HCT116 (cell line): Measurements from ENCODE around the gene TEX2. TPM values are rescaled to one million over a fixed set of nuclear protein-coding genes. Genes with fewer than 3 reads are reported as not detected.

Experiments
- ATAC-seq: fragments of 200-7000 bp; cut with Tn5 transposase; 2 replicates; pipeline ENCODE4 v1.9.1; 2020; ENCODE audit warnings: mild to moderate bottlenecking, moderate library complexity
- BruUV-seq: library from RNA; stranded (reverse); fragments of 400-500 nt; replicated peaks from 2 replicates; lab custom pipeline; 2021; lab: Mats Ljungman, UMichigan
- CTCF ChIA-PET: fragments of 300-600 bp; sonication (Branson Sonifier 250); formaldehyde crosslinking; loops from one replicate; lab custom pipeline; 2021; ENCODE audit warnings: antibody characterized with exemption; lab: Charles Lee
- POLR2A ChIA-PET: fragments of 300-600, 350-600 bp; sonication (Branson Sonifier 250); formaldehyde crosslinking; loops from one replicate; lab custom pipeline; 2021; ENCODE audit warnings: antibody characterized with exemption; lab: Charles Lee
- RAD21 ChIA-PET, 2 experiments: fragments of 300-600 bp; sonication (Branson Sonifier 250); formaldehyde crosslinking; loops; one replicate each; lab custom pipeline; 2023; ENCODE audit warnings: low total read pairs in 2 of 2; ENCODE audit not compliant: uncharacterized antibody in 2 of 2, unreplicated experiment in 2 of 2, low non-redundant PET in 1 of 2; lab: Charles Lee
- DNase-seq: peaks from one replicate; pipeline ENCODE4 v3.0.0-alpha.2; 2010; ENCODE audit warnings: low read depth, low spot score
- H2AFZ ChIP-seq: fragments of 200-600 bp; shearing (Covaris generic), sonication (generic); 2 replicates; pipeline ENCODE4 v1.6.1; 2017; ENCODE audit warnings: low read depth, mixed run types, mixed read lengths, antibody characterized with exemption, low read length; ENCODE audit not compliant: poor library complexity, severe bottlenecking
- H3K27ac ChIP-seq: 2 replicates; pipeline ENCODE4 v1.5.1; 2012; ENCODE audit warnings: low read depth, low read length
- H3K27me3 ChIP-seq: fragments of 200-600 bp; sonication (generic); 2 replicates; pipeline ENCODE4 v1.6.1; 2016; ENCODE audit warnings: mixed run types, low read length, mixed read lengths; ENCODE audit not compliant: insufficient read depth
- H3K36me3 ChIP-seq, 2 experiments: fragments of 200-500 bp in 1 of 2; fragments of 200-600 bp in 1 of 2; sonication (Bioruptor generic) in 1 of 2; sonication (generic) in 1 of 2; 2 replicates each; pipeline versions ENCODE4 v1.5.1 to v1.6.1; 2014 to 2016; ENCODE audit warnings: low read length in 2 of 2, inconsistent platforms in 1 of 2, mixed read lengths in 1 of 2, mixed run types in 1 of 2; ENCODE audit not compliant: insufficient read depth in 2 of 2, control insufficient read depth in 1 of 2
- H3K4me1 ChIP-seq, 2 experiments: fragments of 200-600 bp in 1 of 2; sonication (generic) in 1 of 2; 2 replicates each; pipeline versions ENCODE4 v1.5.1 to v1.6.1; 2012 to 2017; ENCODE audit warnings: low read length in 2 of 2, inconsistent platforms in 1 of 2, mild to moderate bottlenecking in 1 of 2, mixed read lengths in 1 of 2, mixed run types in 1 of 2, moderate library complexity in 1 of 2; ENCODE audit not compliant: insufficient read depth in 2 of 2, control insufficient read depth in 1 of 2
- H3K4me2 ChIP-seq: fragments of 200-600 bp; sonication (generic); 2 replicates; pipeline ENCODE4 v1.6.1; 2017; ENCODE audit warnings: mixed run types, low read length, mixed read lengths
- H3K4me3 ChIP-seq, 2 experiments: fragments of 200-600 bp in 1 of 2; sonication (generic) in 1 of 2; replicated peaks in 1 of 2; 2 replicates each; pipeline ENCODE4 v1.5.1; 2011 to 2016; ENCODE audit warnings: low read length in 2 of 2, control low read depth in 1 of 2, low read depth in 1 of 2, mild to moderate bottlenecking in 1 of 2, mixed read lengths in 1 of 2, mixed run types in 1 of 2
- H3K79me2 ChIP-seq: fragments of 200-600 bp; sonication (generic); 2 replicates; pipeline ENCODE4 v1.6.1; 2017; ENCODE audit warnings: mild to moderate bottlenecking, mixed run types, low read length, moderate library complexity, mixed read lengths; ENCODE audit not compliant: insufficient read depth
- H3K9ac ChIP-seq: fragments of 200-600 bp; sonication (generic); 2 replicates; pipeline ENCODE4 v1.6.1; 2016; ENCODE audit warnings: low read length, mixed read lengths
- H3K9me2 ChIP-seq: fragments of 200-600 bp; sonication (generic), shearing (Covaris generic); 2 replicates; pipeline ENCODE4 v1.6.1; 2017; ENCODE audit warnings: mixed run types, mild to moderate bottlenecking, moderate library complexity; ENCODE audit not compliant: insufficient read depth
- H3K9me3 ChIP-seq, 2 experiments: fragments of 200-500 bp in 1 of 2; fragments of 200-600 bp in 1 of 2; sonication (Bioruptor generic) in 1 of 2; sonication (generic) in 1 of 2; 2 replicates each; pipeline ENCODE4 v1.6.1; 2014 to 2017; ENCODE audit warnings: low read length in 2 of 2, mixed read lengths in 2 of 2, inconsistent platforms in 1 of 2, low read depth in 1 of 2, mild to moderate bottlenecking in 1 of 2, mixed run types in 1 of 2, moderate library complexity in 1 of 2; ENCODE audit not compliant: control insufficient read depth in 1 of 2, insufficient read depth in 1 of 2
- H4K20me1 ChIP-seq: fragments of 200-600 bp; sonication (generic), shearing (Covaris generic); 2 replicates; pipeline ENCODE4 v1.6.1; 2017; ENCODE audit warnings: mixed run types, mild to moderate bottlenecking, moderate library complexity; ENCODE audit not compliant: insufficient read depth
- EGR1 ChIP-seq: IDR thresholded peaks from 2 replicates; pipeline ENCODE4 v1.6.1; 2012; ENCODE audit warnings: low read depth
- FOSL1 ChIP-seq: IDR thresholded peaks from 2 replicates; pipeline ENCODE4 v1.6.1; 2012; ENCODE audit warnings: low read depth
- JUND ChIP-seq: IDR thresholded peaks from 2 replicates; pipeline ENCODE4 v1.6.1; 2012
- POLR2AphosphoS5 ChIP-seq: IDR thresholded peaks from 2 replicates; pipeline ENCODE4 v1.6.1; 2011; ENCODE audit warnings: mild to moderate bottlenecking, low read depth, low read length, moderate library complexity
- RAD21 ChIP-seq: IDR thresholded peaks from 2 replicates; pipeline ENCODE4 v1.6.1; 2012; ENCODE audit warnings: low read depth, mild to moderate bottlenecking
- SIN3A ChIP-seq: IDR thresholded peaks from 2 replicates; pipeline ENCODE4 v1.6.1; 2012; ENCODE audit warnings: low read depth
- TCF7L2 ChIP-seq: IDR thresholded peaks from 2 replicates; pipeline ENCODE4 v1.7.0; 2011; ENCODE audit warnings: borderline replicate concordance, inconsistent platforms; ENCODE audit not compliant: insufficient read depth, insufficient read length; ENCODE audit errors: extremely low read depth
- YY1 ChIP-seq: IDR thresholded peaks from 2 replicates; pipeline ENCODE4 v1.6.1; 2011; ENCODE audit warnings: low read length, low read depth, moderate library complexity, mild to moderate bottlenecking; ENCODE audit not compliant: insufficient replicate concordance; ENCODE audit errors: extremely low read depth
- ZNF274 ChIP-seq: fragments of 200-500 bp; sonication (Bioruptor generic); IDR thresholded peaks from 2 replicates; pipeline ENCODE4 v1.6.1; 2014; ENCODE audit warnings: mild to moderate bottlenecking, low read depth, low read length, inconsistent platforms
- intact Hi-C: fragments of 100-400 bp; cut with micrococcal nuclease; formaldehyde crosslinking; loops from 2 replicates; pipeline ENCODE4 v1.10.0; 2022
- total RNA-seq: library from RNA; stranded (reverse); gene quantifications from one replicate; pipeline ENCODE4 v1.2.1, GENCODE V29; 2021; ENCODE audit not compliant: unreplicated experiment
- TF ChIP-seq, protein P1 (sequence below): IDR thresholded peaks from 2 replicates; pipeline ENCODE4 v1.6.1; 2011; ENCODE audit warnings: mild to moderate bottlenecking, low read length, moderate library complexity; ENCODE audit not compliant: insufficient replicate concordance; ENCODE audit errors: extremely low read depth
- TF ChIP-seq, protein P2 (sequence below), 3 experiments: fragments of 200-600 bp in 1 of 3; sonication (generic) in 1 of 3; IDR thresholded peaks in 2 of 3; conservative IDR thresholded peaks in 1 of 3; 2 replicates each; pipeline ENCODE4 v1.5.1; 2012 to 2017; ENCODE audit warnings: low read depth in 2 of 3, low read length in 2 of 3, antibody characterized with exemption in 1 of 3, borderline replicate concordance in 1 of 3, control low read depth in 1 of 3, mild to moderate bottlenecking in 1 of 3, mixed read lengths in 1 of 3, mixed run types in 1 of 3, moderate library complexity in 1 of 3; ENCODE audit not compliant: insufficient read depth in 1 of 3
- TF ChIP-seq, protein P3 (sequence below): IDR thresholded peaks from 2 replicates; pipeline ENCODE4 v1.6.1; 2012; ENCODE audit warnings: low read depth
- TF ChIP-seq, protein P4 (sequence below): IDR thresholded peaks from 2 replicates; pipeline ENCODE4 v1.6.1; 2012

The TEX2 gene
- total RNA-seq, 1 experiment from 2014 or later: 24.6 TPM

DNA sequence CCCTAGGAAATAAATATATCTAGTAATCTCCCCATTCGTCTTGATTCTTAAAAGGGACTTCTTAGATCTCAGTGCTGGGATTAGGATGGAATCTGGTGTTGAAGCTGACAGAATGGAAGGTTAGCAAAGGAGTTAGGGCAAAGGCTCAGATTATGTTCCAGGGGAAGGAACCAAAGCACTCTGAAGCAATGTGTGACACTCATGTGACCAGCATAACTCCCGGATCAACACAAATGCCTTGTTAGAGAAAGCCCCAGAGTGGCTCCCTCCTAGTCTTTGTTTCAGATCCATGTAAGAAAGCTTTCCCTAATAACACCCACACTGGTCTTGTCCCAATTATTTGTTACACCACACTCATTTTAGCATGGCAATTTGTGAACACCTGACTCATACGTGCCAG lies 70.5 kb downstream of the TEX2 start (continued):
- TF ChIP-seq POLR2AphosphoS5 (no peak), TCF7L2 (no peak)

DNA sequence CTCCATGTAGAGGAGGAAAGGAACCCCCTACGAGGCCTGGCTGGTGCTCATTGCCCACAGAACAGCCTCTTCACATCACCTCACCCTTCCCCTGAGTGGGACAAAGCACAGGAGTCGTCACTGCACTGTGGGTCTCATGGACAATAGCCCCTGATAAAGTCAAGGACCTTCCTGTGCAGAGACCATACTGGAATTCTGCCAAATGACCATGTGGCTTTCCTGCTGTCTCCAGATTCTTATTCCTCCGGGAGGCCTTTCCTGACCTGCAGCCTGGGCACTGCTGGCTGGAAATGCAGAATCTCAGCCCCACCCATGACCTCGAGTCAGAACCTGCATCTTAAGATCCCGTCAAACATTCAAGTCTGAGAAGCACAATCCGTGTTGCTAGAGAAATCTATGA lies 72.6 kb downstream of the TEX2 start:
- DNase-seq (no peak), ATAC-seq (no peak)
- Histone ChIP-seq H3K4me3 (no peak overlapping the region), H3K36me3 (0 out of 4 replicates have a peak, but pooled peaks cover 0 to 8% of the 10 kb centered on the region in 2 experiments), H3K4me2 (no peak overlapping the region), H3K27me3 (no peaks in the 10 kb centered on the region), H3K27ac (no peak overlapping the region), H3K9ac (no peak overlapping the region), H2AFZ (no peak overlapping the region), H3K9me2 (no peaks in the 10 kb centered on the region), H3K9me3 (no peaks in the 10 kb centered on the region), H3K4me1 (peaks cover 0 to 7% of the 10 kb centered on the region in 2 experiments; a peak in 1 of 4 replicates), H3K79me2 (no peaks in the 10 kb centered on the region), H4K20me1 (no peaks in the 10 kb centered on the region)
- intact Hi-C loops: no loop called here
- POLR2A ChIA-PET: no interaction called here
- RAD21 ChIA-PET: no interaction called here
- CTCF ChIA-PET: no interaction called here
- BruUV-seq: no TSS peak
- TF ChIP-seq JUND (no peak), YY1 (no peak), FOSL1 (no peak), SIN3A (no peak), EGR1 (no peak), RAD21 (no peak), ZNF274 (no peak)
- TF ChIP-seq, protein P1, sequence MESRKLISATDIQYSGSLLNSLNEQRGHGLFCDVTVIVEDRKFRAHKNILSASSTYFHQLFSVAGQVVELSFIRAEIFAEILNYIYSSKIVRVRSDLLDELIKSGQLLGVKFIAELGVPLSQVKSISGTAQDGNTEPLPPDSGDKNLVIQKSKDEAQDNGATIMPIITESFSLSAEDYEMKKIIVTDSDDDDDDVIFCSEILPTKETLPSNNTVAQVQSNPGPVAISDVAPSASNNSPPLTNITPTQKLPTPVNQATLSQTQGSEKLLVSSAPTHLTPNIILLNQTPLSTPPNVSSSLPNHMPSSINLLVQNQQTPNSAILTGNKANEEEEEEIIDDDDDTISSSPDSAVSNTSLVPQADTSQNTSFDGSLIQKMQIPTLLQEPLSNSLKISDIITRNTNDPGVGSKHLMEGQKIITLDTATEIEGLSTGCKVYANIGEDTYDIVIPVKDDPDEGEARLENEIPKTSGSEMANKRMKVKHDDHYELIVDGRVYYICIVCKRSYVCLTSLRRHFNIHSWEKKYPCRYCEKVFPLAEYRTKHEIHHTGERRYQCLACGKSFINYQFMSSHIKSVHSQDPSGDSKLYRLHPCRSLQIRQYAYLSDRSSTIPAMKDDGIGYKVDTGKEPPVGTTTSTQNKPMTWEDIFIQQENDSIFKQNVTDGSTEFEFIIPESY: no peak
- TF ChIP-seq, protein P2, sequence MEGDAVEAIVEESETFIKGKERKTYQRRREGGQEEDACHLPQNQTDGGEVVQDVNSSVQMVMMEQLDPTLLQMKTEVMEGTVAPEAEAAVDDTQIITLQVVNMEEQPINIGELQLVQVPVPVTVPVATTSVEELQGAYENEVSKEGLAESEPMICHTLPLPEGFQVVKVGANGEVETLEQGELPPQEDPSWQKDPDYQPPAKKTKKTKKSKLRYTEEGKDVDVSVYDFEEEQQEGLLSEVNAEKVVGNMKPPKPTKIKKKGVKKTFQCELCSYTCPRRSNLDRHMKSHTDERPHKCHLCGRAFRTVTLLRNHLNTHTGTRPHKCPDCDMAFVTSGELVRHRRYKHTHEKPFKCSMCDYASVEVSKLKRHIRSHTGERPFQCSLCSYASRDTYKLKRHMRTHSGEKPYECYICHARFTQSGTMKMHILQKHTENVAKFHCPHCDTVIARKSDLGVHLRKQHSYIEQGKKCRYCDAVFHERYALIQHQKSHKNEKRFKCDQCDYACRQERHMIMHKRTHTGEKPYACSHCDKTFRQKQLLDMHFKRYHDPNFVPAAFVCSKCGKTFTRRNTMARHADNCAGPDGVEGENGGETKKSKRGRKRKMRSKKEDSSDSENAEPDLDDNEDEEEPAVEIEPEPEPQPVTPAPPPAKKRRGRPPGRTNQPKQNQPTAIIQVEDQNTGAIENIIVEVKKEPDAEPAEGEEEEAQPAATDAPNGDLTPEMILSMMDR (IDR thresholded peaks at IDR 0.05 in 2 of 3, conservative IDR thresholded peaks at IDR 0.05 in 1 of 3; ENCODE audit: borderline replicate concordance in 1 of 3, insufficient read depth in 1 of 3, low read depth in 2 of 3, low read length in 2 of 3): no peak
- TF ChIP-seq, protein P3, sequence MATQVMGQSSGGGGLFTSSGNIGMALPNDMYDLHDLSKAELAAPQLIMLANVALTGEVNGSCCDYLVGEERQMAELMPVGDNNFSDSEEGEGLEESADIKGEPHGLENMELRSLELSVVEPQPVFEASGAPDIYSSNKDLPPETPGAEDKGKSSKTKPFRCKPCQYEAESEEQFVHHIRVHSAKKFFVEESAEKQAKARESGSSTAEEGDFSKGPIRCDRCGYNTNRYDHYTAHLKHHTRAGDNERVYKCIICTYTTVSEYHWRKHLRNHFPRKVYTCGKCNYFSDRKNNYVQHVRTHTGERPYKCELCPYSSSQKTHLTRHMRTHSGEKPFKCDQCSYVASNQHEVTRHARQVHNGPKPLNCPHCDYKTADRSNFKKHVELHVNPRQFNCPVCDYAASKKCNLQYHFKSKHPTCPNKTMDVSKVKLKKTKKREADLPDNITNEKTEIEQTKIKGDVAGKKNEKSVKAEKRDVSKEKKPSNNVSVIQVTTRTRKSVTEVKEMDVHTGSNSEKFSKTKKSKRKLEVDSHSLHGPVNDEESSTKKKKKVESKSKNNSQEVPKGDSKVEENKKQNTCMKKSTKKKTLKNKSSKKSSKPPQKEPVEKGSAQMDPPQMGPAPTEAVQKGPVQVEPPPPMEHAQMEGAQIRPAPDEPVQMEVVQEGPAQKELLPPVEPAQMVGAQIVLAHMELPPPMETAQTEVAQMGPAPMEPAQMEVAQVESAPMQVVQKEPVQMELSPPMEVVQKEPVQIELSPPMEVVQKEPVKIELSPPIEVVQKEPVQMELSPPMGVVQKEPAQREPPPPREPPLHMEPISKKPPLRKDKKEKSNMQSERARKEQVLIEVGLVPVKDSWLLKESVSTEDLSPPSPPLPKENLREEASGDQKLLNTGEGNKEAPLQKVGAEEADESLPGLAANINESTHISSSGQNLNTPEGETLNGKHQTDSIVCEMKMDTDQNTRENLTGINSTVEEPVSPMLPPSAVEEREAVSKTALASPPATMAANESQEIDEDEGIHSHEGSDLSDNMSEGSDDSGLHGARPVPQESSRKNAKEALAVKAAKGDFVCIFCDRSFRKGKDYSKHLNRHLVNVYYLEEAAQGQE: no peak
- TF ChIP-seq, protein P4, sequence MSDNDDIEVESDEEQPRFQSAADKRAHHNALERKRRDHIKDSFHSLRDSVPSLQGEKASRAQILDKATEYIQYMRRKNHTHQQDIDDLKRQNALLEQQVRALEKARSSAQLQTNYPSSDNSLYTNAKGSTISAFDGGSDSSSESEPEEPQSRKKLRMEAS: no peak
